AG09309 (cell line): ENCODE measurements around the gene PDE4D.

Experiments used
- DNase-seq: peaks from one replicate; pipeline ENCODE4 v3.0.0-alpha.2; 2010; ENCODE audit warnings: low read depth
- H3K4me3 ChIP-seq: 2 replicates; pipeline ENCODE4 v1.5.1; 2011; ENCODE audit warnings: mild to moderate bottlenecking, low read depth, low read length, moderate library complexity; ENCODE audit not compliant: control insufficient read depth
- TF ChIP-seq, protein P1 (sequence below): IDR thresholded peaks from 2 replicates; pipeline ENCODE4 v1.5.1; 2011; ENCODE audit warnings: mild to moderate bottlenecking, low read depth, low read length, inconsistent platforms; ENCODE audit not compliant: insufficient read depth, control insufficient read depth; ENCODE audit errors: missing control alignments

Gene PDE4D

GRCh38 chr5:59238126-59238902, 655.2 kb downstream of the PDE4D start:
- DNase-seq = no peak
- TF ChIP-seq, protein P1, sequence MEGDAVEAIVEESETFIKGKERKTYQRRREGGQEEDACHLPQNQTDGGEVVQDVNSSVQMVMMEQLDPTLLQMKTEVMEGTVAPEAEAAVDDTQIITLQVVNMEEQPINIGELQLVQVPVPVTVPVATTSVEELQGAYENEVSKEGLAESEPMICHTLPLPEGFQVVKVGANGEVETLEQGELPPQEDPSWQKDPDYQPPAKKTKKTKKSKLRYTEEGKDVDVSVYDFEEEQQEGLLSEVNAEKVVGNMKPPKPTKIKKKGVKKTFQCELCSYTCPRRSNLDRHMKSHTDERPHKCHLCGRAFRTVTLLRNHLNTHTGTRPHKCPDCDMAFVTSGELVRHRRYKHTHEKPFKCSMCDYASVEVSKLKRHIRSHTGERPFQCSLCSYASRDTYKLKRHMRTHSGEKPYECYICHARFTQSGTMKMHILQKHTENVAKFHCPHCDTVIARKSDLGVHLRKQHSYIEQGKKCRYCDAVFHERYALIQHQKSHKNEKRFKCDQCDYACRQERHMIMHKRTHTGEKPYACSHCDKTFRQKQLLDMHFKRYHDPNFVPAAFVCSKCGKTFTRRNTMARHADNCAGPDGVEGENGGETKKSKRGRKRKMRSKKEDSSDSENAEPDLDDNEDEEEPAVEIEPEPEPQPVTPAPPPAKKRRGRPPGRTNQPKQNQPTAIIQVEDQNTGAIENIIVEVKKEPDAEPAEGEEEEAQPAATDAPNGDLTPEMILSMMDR = no peak
- H3K4me3 ChIP-seq = no peak overlapping the region

- no peak for DNase-seq
- no peak overlapping the region for H3K4me3 ChIP-seq
- TF ChIP-seq, protein P1 = no peak
These were observed 656.5 kb downstream of the PDE4D start for GRCh38 chr5:59236986-59237385.

- TF ChIP-seq, protein P1 = no peak
- no peak overlapping the region for H3K4me3 ChIP-seq
- DNase-seq = no peak
These were observed 657.1 kb downstream of the PDE4D start for GRCh38 chr5:59236448-59236847.

DNA sequence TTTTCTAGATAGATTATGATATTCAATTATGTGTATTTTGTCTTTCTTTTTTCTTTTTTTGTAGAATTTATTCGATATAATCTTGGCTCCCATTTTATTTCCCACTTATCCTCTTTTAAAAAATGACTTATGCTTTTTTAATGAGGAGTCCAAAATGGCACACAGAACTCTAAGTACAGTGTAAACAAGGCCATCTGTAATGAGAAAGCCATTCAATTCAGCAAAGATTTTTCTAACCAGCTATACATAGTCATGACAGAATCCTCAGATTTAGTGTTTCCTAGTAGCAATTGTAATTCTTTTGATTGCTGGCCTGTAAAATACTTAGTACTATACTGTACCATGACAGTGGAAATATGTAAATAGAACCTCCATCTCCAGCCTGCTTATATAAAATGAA, 659.3 kb downstream of the PDE4D start:
- no peak overlapping the region for H3K4me3 ChIP-seq
- no peak for DNase-seq
- TF ChIP-seq, protein P1 = no peak

- no peak overlapping the region for H3K4me3 ChIP-seq
- TF ChIP-seq, protein P1 = no peak
- no peak for DNase-seq
These were observed 662.1 kb downstream of the PDE4D start for GRCh38 chr5:59231221-59231931.

- H3K4me3 ChIP-seq = no peak overlapping the region
- DNase-seq = no peak
- TF ChIP-seq, protein P1 = no peak
These were observed 670.6 kb downstream of the PDE4D start for GRCh38 chr5:59222687-59223511.
